Activated CD4-positive, alpha-beta T cell treated with anti-CD3 and anti-CD28 coated beads, Interleukin-2, amount 10 ng/mL, durations not matched to agents 24 days and 14 days (primary cell): ENCODE measurements around the gene METRN. TPM values are rescaled to one million over a fixed set of nuclear protein-coding genes. Genes with fewer than 3 reads are reported as not detected.

Experiments used
- DNase-seq: peaks from one replicate; pipeline ENCODE4 v3.0.0; 2022
- H3K27ac Mint-ChIP-seq: one replicate; pipeline ENCODE4 v1.8.0; 2022; ENCODE audit warnings: mild to moderate bottlenecking, mixed read lengths
- H3K27me3 Mint-ChIP-seq: one replicate; pipeline ENCODE4 v1.8.0; 2022; ENCODE audit warnings: mixed read lengths
- H3K36me3 Mint-ChIP-seq: one replicate; pipeline ENCODE4 v1.8.0; 2022; ENCODE audit warnings: low read depth, mild to moderate bottlenecking, mixed read lengths
- H3K4me1 Mint-ChIP-seq: one replicate; pipeline ENCODE4 v1.8.0; 2021; ENCODE audit warnings: mixed read lengths
- H3K4me3 Mint-ChIP-seq: one replicate; pipeline ENCODE4 v1.8.0; 2022; ENCODE audit warnings: mild to moderate bottlenecking, moderate library complexity, mixed read lengths
- H3K9me3 Mint-ChIP-seq: one replicate; pipeline ENCODE4 v1.8.0; 2021; ENCODE audit warnings: mixed read lengths
- intact Hi-C: fragments of 100-400 bp; cut with micrococcal nuclease; formaldehyde crosslinking; loops from one replicate; pipeline ENCODE4 v1.15.1; 2023
- total RNA-seq: library from RNA; stranded (reverse); gene quantifications from 2 replicates; pipeline ENCODE4 v1.2.3, GENCODE V29; 2022

Gene METRN
- total RNA-seq, 1 donor from 2014 or later = 30.2 TPM

- Mint-ChIP-seq H3K36me3 (peaks cover 17% of the 10 kb centered on the region), H3K4me1 (peaks cover 5% of the 10 kb centered on the region), H3K27ac (no peak overlapping the region), H3K27me3 (peaks cover 5% of the 10 kb centered on the region), H3K4me3 (no peak overlapping the region), H3K9me3 (no peaks in the 10 kb centered on the region)
- no peak for DNase-seq
- intact Hi-C loops = no loop called here
Measured at GRCh38 chr16:674214-674881, 40.6 kb upstream of the METRN start.

GRCh38 chr16:674968-675883 lies 39.7 kb upstream of the METRN start, which contains the start of gene RHBDL1:
Gene RHBDL1 (plus strand): TSS chr16:675671. CDS start chr16:675791, 120 bp downstream.
- peaks cover 14% of the 10 kb centered on the region for H3K36me3 Mint-ChIP-seq
- H3K27me3 Mint-ChIP-seq = peaks cover 5% of the 10 kb centered on the region
- no peak for DNase-seq
- no peaks in the 10 kb centered on the region for H3K9me3 Mint-ChIP-seq
- intact Hi-C loops = no loop called here
- peaks cover 5% of the 10 kb centered on the region for H3K4me1 Mint-ChIP-seq
- peak within 1 kb of the TSS; percentile 39 for H3K4me3 Mint-ChIP-seq
- H3K27ac Mint-ChIP-seq = no peak within 1 kb of the TSS

- Mint-ChIP-seq H3K4me3 (no peak overlapping the region), H3K27ac (no peak overlapping the region), H3K4me1 (peaks cover 6% of the 10 kb centered on the region), H3K27me3 (peaks cover 5% of the 10 kb centered on the region), H3K36me3 (peaks cover 13% of the 10 kb centered on the region), H3K9me3 (no peaks in the 10 kb centered on the region)
- intact Hi-C loops = no loop called here
- DNase-seq = no peak
Measured at GRCh38 chr16:675884-676564, 38.9 kb upstream of the METRN start.

GRCh38 chr16:676565-676902 lies 38.4 kb upstream of the METRN start:
- Mint-ChIP-seq H3K4me1 (peaks cover 9% of the 10 kb centered on the region), H3K27me3 (peaks cover 5% of the 10 kb centered on the region), H3K4me3 (no peak overlapping the region), H3K9me3 (no peaks in the 10 kb centered on the region), H3K27ac (no peak overlapping the region), H3K36me3 (peaks cover 15% of the 10 kb centered on the region)
- DNase-seq = no peak
- intact Hi-C loops = no loop called here

GRCh38 chr16:676913-677312 lies 38.0 kb upstream of the METRN start:
- intact Hi-C loops = no loop called here
- no peak for DNase-seq
- Mint-ChIP-seq H3K9me3 (no peaks in the 10 kb centered on the region), H3K27ac (no peak overlapping the region), H3K36me3 (peaks cover 19% of the 10 kb centered on the region), H3K27me3 (peaks cover 5% of the 10 kb centered on the region), H3K4me1 (peaks cover 11% of the 10 kb centered on the region), H3K4me3 (no peak overlapping the region)

- H3K9me3 Mint-ChIP-seq = no peaks in the 10 kb centered on the region
- H3K27me3 Mint-ChIP-seq = peaks cover 5% of the 10 kb centered on the region
- peaks cover 14% of the 10 kb centered on the region for H3K4me1 Mint-ChIP-seq
- no peak for DNase-seq
- no peak overlapping the region for H3K4me3 Mint-ChIP-seq
- no peak overlapping the region for H3K27ac Mint-ChIP-seq
- intact Hi-C loops = no loop called here
- peaks cover 24% of the 10 kb centered on the region for H3K36me3 Mint-ChIP-seq
Measured at GRCh38 chr16:677316-678190, 37.4 kb upstream of the METRN start.

- Mint-ChIP-seq H3K36me3 (peaks cover 25% of the 10 kb centered on the region), H3K27me3 (peaks cover 5% of the 10 kb centered on the region), H3K4me1 (peaks cover 16% of the 10 kb centered on the region), H3K4me3 (no peak overlapping the region), H3K9me3 (no peaks in the 10 kb centered on the region), H3K27ac (no peak overlapping the region)
- no peak for DNase-seq
- intact Hi-C loops = no loop called here
Measured at GRCh38 chr16:678209-678857, 36.6 kb upstream of the METRN start.

- H3K9me3 Mint-ChIP-seq = no peaks in the 10 kb centered on the region
- H3K4me3 Mint-ChIP-seq = peak overlapping the region; percentile 83
- peak overlapping the region; percentile 75 for H3K27ac Mint-ChIP-seq
Measured at GRCh38 chr16:678858-679813, 35.8 kb upstream of the METRN start.

GRCh38 chr16:679814-680624 lies 34.9 kb upstream of the METRN start, which contains the start of gene STUB1:
Gene STUB1 (plus strand): TSS chr16:680410. CDS start chr16:680526, 116 bp downstream.
- Mint-ChIP-seq H3K9me3 (no peaks in the 10 kb centered on the region), H3K4me3 (peak within 1 kb of the TSS; percentile 87), H3K4me1 (peaks cover 16% of the 10 kb centered on the region), H3K27ac (peak within 1 kb of the TSS; percentile 84), H3K27me3 (peaks cover 3% of the 10 kb centered on the region), H3K36me3 (peaks cover 22% of the 10 kb centered on the region)
- intact Hi-C loops = loop anchor here (1.0 to 5.0 kb wide), 2 partner anchors 12 to 47 kb away; partner anchors contain the start of genes CCDC78, HAGHL and RHOT2
- peak; percentile 96 for DNase-seq

More at GRCh38 chr16:678858-679813, 35.8 kb upstream of the METRN start:
- intact Hi-C loops = loop anchor here (1.0 kb wide), 1 partner anchor 11 kb away; the partner anchor contains the start of gene RHOT2
- Mint-ChIP-seq H3K27me3 (peaks cover 5% of the 10 kb centered on the region), H3K4me1 (peaks cover 16% of the 10 kb centered on the region), H3K36me3 (peaks cover 22% of the 10 kb centered on the region)
- DNase-seq = peak; percentile 87

GRCh38 chr16:680625-680945 lies 34.3 kb upstream of the METRN start:
- intact Hi-C loops = loop anchor here (5.0 kb wide), 1 partner anchor 47 kb away; the partner anchor contains the start of genes CCDC78 and HAGHL
- H3K4me1 Mint-ChIP-seq = peaks cover 14% of the 10 kb centered on the region
- H3K4me3 Mint-ChIP-seq = peak overlapping the region; percentile 87
- no peaks in the 10 kb centered on the region for H3K27me3 Mint-ChIP-seq
- no peak for DNase-seq
- peaks cover 20% of the 10 kb centered on the region for H3K36me3 Mint-ChIP-seq
- no peaks in the 10 kb centered on the region for H3K9me3 Mint-ChIP-seq
- H3K27ac Mint-ChIP-seq = no peak overlapping the region
